ENCODE measurements around the gene CTSS. TPM values are rescaled to one million over a fixed set of nuclear protein-coding genes. Genes with fewer than 3 reads are reported as not detected.

Gene CTSS
- total and polyA plus RNA-seq, 2 experiments from 2014 or later, result not detected

DNA sequence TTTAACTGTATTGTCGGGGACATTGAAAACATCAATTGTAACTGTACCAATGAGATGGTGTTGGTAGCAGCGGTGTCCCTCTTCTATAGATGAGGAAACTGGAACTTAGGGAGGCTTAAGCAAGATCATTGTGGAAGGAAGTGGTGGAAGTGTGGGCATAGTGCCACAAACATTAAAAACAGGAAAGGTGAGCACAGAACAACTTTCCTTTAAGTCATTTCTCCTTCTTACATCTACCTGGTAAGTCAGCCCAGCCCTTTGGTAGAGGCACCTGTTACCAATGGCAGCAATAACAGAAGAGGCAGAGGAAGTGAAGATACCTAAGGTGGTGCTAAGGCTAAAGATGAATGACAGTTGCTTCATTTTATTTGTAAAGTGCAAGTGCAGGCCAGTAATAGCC lies 12.0 kb upstream of the CTSS start:
- no peak for TF ChIP-seq NANOG (IDR thresholded peaks at IDR 0.05; ENCODE audit: borderline replicate concordance)
- no peak for TF ChIP-seq ZNF114 (CRISPR knock-in tag; IDR thresholded peaks at IDR 0.05)
- TF ChIP-seq, protein P1, sequence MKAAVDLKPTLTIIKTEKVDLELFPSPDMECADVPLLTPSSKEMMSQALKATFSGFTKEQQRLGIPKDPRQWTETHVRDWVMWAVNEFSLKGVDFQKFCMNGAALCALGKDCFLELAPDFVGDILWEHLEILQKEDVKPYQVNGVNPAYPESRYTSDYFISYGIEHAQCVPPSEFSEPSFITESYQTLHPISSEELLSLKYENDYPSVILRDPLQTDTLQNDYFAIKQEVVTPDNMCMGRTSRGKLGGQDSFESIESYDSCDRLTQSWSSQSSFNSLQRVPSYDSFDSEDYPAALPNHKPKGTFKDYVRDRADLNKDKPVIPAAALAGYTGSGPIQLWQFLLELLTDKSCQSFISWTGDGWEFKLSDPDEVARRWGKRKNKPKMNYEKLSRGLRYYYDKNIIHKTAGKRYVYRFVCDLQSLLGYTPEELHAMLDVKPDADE (IDR thresholded peaks at IDR 0.05), result no peak
- no peak for TF ChIP-seq EZH2 (IDR thresholded peaks at IDR 0.05; ENCODE audit: low read depth, unreplicated experiment)
- no peak for TF ChIP-seq ZNF331 (CRISPR knock-in tag; IDR thresholded peaks at IDR 0.05; ENCODE audit: low read depth)
- TF ChIP-seq CTCF (conservative IDR thresholded peaks at IDR 0.05; ENCODE audit: low read depth in 2 of 2), result no peak
- TF ChIP-seq EZH2phosphoT487 (IDR thresholded peaks at IDR 0.05; ENCODE audit: unreplicated experiment), result no peak
- TF ChIP-seq POLR2AphosphoS5 (IDR thresholded peaks at IDR 0.05; ENCODE audit: low read depth), result no peak
- no peak for TF ChIP-seq CREB1 (CRISPR knock-in tag; IDR thresholded peaks at IDR 0.05; ENCODE audit: low read depth)
- TF ChIP-seq JUNB (IDR thresholded peaks at IDR 0.05; ENCODE audit: unreplicated experiment), result no peak
- TF ChIP-seq, protein P2, sequence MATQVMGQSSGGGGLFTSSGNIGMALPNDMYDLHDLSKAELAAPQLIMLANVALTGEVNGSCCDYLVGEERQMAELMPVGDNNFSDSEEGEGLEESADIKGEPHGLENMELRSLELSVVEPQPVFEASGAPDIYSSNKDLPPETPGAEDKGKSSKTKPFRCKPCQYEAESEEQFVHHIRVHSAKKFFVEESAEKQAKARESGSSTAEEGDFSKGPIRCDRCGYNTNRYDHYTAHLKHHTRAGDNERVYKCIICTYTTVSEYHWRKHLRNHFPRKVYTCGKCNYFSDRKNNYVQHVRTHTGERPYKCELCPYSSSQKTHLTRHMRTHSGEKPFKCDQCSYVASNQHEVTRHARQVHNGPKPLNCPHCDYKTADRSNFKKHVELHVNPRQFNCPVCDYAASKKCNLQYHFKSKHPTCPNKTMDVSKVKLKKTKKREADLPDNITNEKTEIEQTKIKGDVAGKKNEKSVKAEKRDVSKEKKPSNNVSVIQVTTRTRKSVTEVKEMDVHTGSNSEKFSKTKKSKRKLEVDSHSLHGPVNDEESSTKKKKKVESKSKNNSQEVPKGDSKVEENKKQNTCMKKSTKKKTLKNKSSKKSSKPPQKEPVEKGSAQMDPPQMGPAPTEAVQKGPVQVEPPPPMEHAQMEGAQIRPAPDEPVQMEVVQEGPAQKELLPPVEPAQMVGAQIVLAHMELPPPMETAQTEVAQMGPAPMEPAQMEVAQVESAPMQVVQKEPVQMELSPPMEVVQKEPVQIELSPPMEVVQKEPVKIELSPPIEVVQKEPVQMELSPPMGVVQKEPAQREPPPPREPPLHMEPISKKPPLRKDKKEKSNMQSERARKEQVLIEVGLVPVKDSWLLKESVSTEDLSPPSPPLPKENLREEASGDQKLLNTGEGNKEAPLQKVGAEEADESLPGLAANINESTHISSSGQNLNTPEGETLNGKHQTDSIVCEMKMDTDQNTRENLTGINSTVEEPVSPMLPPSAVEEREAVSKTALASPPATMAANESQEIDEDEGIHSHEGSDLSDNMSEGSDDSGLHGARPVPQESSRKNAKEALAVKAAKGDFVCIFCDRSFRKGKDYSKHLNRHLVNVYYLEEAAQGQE (IDR thresholded peaks at IDR 0.05; ENCODE audit: unreplicated experiment), result no peak
- TF ChIP-seq STAT1 (IDR thresholded peaks at IDR 0.05; ENCODE audit: unreplicated experiment), result no peak
- TF ChIP-seq, protein P3, sequence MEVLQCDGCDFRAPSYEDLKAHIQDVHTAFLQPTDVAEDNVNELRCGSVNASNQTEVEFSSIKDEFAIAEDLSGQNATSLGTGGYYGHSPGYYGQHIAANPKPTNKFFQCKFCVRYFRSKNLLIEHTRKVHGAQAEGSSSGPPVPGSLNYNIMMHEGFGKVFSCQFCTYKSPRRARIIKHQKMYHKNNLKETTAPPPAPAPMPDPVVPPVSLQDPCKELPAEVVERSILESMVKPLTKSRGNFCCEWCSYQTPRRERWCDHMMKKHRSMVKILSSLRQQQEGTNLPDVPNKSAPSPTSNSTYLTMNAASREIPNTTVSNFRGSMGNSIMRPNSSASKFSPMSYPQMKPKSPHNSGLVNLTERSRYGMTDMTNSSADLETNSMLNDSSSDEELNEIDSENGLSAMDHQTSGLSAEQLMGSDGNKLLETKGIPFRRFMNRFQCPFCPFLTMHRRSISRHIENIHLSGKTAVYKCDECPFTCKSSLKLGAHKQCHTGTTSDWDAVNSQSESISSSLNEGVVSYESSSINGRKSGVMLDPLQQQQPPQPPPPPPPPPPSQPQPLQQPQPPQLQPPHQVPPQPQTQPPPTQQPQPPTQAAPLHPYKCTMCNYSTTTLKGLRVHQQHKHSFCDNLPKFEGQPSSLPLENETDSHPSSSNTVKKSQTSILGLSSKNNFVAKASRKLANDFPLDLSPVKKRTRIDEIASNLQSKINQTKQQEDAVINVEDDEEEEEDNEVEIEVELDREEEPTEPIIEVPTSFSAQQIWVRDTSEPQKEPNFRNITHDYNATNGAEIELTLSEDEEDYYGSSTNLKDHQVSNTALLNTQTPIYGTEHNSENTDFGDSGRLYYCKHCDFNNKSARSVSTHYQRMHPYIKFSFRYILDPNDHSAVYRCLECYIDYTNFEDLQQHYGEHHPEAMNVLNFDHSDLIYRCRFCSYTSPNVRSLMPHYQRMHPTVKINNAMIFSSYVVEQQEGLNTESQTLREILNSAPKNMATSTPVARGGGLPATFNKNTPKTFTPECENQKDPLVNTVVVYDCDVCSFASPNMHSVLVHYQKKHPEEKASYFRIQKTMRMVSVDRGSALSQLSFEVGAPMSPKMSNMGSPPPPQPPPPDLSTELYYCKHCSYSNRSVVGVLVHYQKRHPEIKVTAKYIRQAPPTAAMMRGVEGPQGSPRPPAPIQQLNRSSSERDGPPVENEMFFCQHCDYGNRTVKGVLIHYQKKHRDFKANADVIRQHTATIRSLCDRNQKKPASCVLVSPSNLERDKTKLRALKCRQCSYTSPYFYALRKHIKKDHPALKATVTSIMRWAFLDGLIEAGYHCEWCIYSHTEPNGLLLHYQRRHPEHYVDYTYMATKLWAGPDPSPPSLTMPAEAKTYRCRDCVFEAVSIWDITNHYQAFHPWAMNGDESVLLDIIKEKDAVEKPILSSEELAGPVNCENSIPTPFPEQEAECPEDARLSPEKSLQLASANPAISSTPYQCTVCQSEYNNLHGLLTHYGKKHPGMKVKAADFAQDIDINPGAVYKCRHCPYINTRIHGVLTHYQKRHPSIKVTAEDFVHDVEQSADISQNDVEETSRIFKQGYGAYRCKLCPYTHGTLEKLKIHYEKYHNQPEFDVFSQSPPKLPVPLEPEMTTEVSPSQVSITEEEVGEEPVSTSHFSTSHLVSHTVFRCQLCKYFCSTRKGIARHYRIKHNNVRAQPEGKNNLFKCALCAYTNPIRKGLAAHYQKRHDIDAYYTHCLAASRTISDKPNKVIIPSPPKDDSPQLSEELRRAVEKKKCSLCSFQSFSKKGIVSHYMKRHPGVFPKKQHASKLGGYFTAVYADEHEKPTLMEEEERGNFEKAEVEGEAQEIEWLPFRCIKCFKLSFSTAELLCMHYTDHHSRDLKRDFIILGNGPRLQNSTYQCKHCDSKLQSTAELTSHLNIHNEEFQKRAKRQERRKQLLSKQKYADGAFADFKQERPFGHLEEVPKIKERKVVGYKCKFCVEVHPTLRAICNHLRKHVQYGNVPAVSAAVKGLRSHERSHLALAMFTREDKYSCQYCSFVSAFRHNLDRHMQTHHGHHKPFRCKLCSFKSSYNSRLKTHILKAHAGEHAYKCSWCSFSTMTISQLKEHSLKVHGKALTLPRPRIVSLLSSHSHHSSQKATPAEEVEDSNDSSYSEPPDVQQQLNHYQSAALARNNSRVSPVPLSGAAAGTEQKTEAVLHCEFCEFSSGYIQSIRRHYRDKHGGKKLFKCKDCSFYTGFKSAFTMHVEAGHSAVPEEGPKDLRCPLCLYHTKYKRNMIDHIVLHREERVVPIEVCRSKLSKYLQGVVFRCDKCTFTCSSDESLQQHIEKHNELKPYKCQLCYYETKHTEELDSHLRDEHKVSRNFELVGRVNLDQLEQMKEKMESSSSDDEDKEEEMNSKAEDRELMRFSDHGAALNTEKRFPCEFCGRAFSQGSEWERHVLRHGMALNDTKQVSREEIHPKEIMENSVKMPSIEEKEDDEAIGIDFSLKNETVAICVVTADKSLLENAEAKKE (CRISPR knock-in tag; IDR thresholded peaks at IDR 0.05), result no peak
- ATAC-seq (no peak), DNase-seq (ENCODE audit: low spot score) (no peak)
- peaks cover 13% of the 10 kb centered on the region for H3K9me3 Mint-ChIP-seq
- H3K27me3 ChIP-seq (ENCODE audit: insufficient read depth), result no peaks in the 10 kb centered on the region
- no peaks in the 10 kb centered on the region for H3F3A ChIP-seq (replicated peaks; ENCODE audit: low read depth)
- H3K27me3 Mint-ChIP-seq (ENCODE audit: insufficient read depth, low read depth, poor library complexity), result no peaks in the 10 kb centered on the region
- peaks cover 9% of the 10 kb centered on the region for H3K36me3 Mint-ChIP-seq (ENCODE audit: low read depth)
- H3K27ac ChIP-seq (ENCODE audit: low read depth), result no peak overlapping the region
- no peaks in the 10 kb centered on the region for H3K4me1 Mint-ChIP-seq
- no peak overlapping the region for H2AFZ ChIP-seq
- H3K4me3 Mint-ChIP-seq, result no peak overlapping the region
- no peaks in the 10 kb centered on the region for H3K9me2 ChIP-seq (ENCODE audit: insufficient read depth)
- H3K79me2 ChIP-seq (replicated peaks; ENCODE audit: insufficient read depth), result no peaks in the 10 kb centered on the region
- peaks cover 5% of the 10 kb centered on the region; the same call in 1 of the 2 replicates for H3K36me3 ChIP-seq (ENCODE audit: insufficient read depth)
- H3K4me3 ChIP-seq, result no peak overlapping the region
- no peak overlapping the region for H3K4me2 ChIP-seq
- no peaks in the 10 kb centered on the region for H4K20me1 ChIP-seq (replicated peaks; ENCODE audit: insufficient read depth)
- no peaks in the 10 kb centered on the region for H3K4me1 ChIP-seq (ENCODE audit: insufficient read depth)
- no peak overlapping the region for H3K27ac Mint-ChIP-seq

All from GM23338 (cell line).